Psoas muscle (tissue), 8 donors: Measurements from ENCODE around the gene KRTAP9-4. TPM values are rescaled to one million over a fixed set of nuclear protein-coding genes. Genes with fewer than 3 reads are reported as not detected.
"Not testable (repeated sequence)": the region's sequence is repeated elsewhere in the genome, so short reads cannot be mapped to it uniquely, and the experiment has no call there.

Source experiments
- ATAC-seq, 4 donors: fragments of 200-7000 bp; cut with Tn5 transposase; one replicate each; pipeline ENCODE4 v1.9.1; 2020; ENCODE audit warnings: moderate library complexity in 3 of 4, mild to moderate bottlenecking in 2 of 4
- DNase-seq, 2 donors: peaks; one replicate each; pipeline ENCODE4 v3.0.0-alpha.2; 2020
- H3K27ac ChIP-seq: fragments of 200-600 bp; one replicate; pipeline ENCODE4 v1.8.0; 2022
- H3K27me3 ChIP-seq, 3 donors: fragments of 200-600 bp in 1 of 3; one replicate each; pipeline versions ENCODE4 v1.6.1 to v1.8.0; 2013 to 2022; ENCODE audit warnings: low read length in 2 of 3, mild to moderate bottlenecking in 2 of 3, moderate library complexity in 1 of 3; ENCODE audit not compliant: insufficient read depth in 3 of 3
- H3K36me3 ChIP-seq, 2 donors: fragments of 200-600 bp in 1 of 2; one replicate each; pipeline versions ENCODE4 v1.6.1 to v1.8.0; 2013 to 2022; ENCODE audit warnings: low read depth in 1 of 2, mild to moderate bottlenecking in 1 of 2, moderate library complexity in 1 of 2; ENCODE audit not compliant: insufficient read depth in 1 of 2
- H3K4me1 ChIP-seq: fragments of 200-600 bp; one replicate; pipeline ENCODE4 v1.8.0; 2022
- H3K4me3 ChIP-seq: fragments of 200-600 bp; one replicate; pipeline ENCODE4 v1.8.0; 2022; ENCODE audit warnings: mild to moderate bottlenecking
- H3K9me3 ChIP-seq: fragments of 200-600 bp; one replicate; pipeline ENCODE4 v1.8.0; 2022
- CTCF ChIP-seq: fragments of 200-600 bp; IDR thresholded peaks from one replicate; pipeline ENCODE4 v1.8.0; 2022; ENCODE audit warnings: antibody characterized with exemption
- WGBS, 3 donors: extraction: QIAGEN DNeasy Blood & Tissue Kit; methylation state at CpG; one replicate each; pipeline versions ENCODE4 v1.1.6 to v1.1.7; 2013; 5-methylcytosine and 5-hydroxymethylcytosine counted together
- intact Hi-C, 2 donors: fragments of 100-400 bp; cut with DNase I; formaldehyde crosslinking; loops; one replicate each; pipeline versions ENCODE4 v1.11.0 to v1.14.2; 2022
- polyA plus RNA-seq, 3 donors: library from polyadenylated mRNA; stranded (reverse); fragments of 200-250 nt; gene quantifications; one replicate each; pipeline ENCODE4 v1.2.3, GENCODE V29; 2013
- total RNA-seq, 4 donors: library from RNA; stranded (reverse); fragmentation: NEBNext Ultra II Directional in 2 of 4; extraction: Animal tissue kit (Norgen Biotek cat#: 25700) in 2 of 4; gene quantifications; one replicate each; pipeline versions ENCODE4 v1.2.1 to v1.2.4, GENCODE V29; 2021 to 2023
- donor health status: healthy with polysubstance abuse.
- donor health status: DM: no; HTN: no; CAD: no; lungs with moderate emphysema.
- donor health status: Bipolar disorder and iron deficiency.
- donor health status: healthy.
- donor health status: DM: yes; HTN: yes; CAD: no.
- donor health status: DM: no; HTN: no; CAD: no.
- donor health status: DM: no; HTN: no; CAD: no.
- donor health status: DM: yes; HTN: yes; CAD: no.

The KRTAP9-4 gene
- total and polyA plus RNA-seq, 7 donors, result not detected

GRCh38 chr17:41226051-41226450 lies 23.4 kb upstream of the KRTAP9-4 start:
- intact Hi-C loops, result no loop called here
- Histone ChIP-seq H3K27me3 (peaks cover 0 to 6% (median 0%) of the 10 kb centered on the region in 3 donors), H3K9me3 (no peaks in the 10 kb centered on the region), H3K4me1 (no peaks in the 10 kb centered on the region), H3K4me3 (no peak overlapping the region), H3K27ac (no peak overlapping the region), H3K36me3 (no peaks in the 10 kb centered on the region)
- TF ChIP-seq CTCF, result no peak
- ATAC-seq (no peak), DNase-seq (no peak)
- 89 to 97% (median 92%) methylated on average over 6 of the region's 6 CpGs for WGBS, 3 donors

GRCh38 chr17:41226598-41227095 lies 22.8 kb upstream of the KRTAP9-4 start, which contains the start of gene KRTAP9-2:
Gene KRTAP9-2 (plus strand): TSS chr17:41226648. CDS start chr17:41226655, 7 bp downstream.
- ATAC-seq, intact Hi-C loops: not testable (repeated sequence)
- 45 to 85% (median 53%) methylated on average over 2 of the region's 4 CpGs for WGBS, 3 donors

GRCh38 chr17:41230094-41230493 lies 19.4 kb upstream of the KRTAP9-4 start:
- intact Hi-C loops, result no loop called here
- Histone ChIP-seq H3K4me1 (no peaks in the 10 kb centered on the region), H3K27me3 (peaks cover 0 to 11% (median 0%) of the 10 kb centered on the region in 3 donors), H3K9me3 (no peaks in the 10 kb centered on the region), H3K36me3 (no peaks in the 10 kb centered on the region), H3K4me3 (no peak overlapping the region), H3K27ac (no peak overlapping the region)
- TF ChIP-seq CTCF, result no peak
- ATAC-seq, result no peak
- DNase-seq, result no peak

More at GRCh38 chr17:41226598-41227095, 22.8 kb upstream of the KRTAP9-4 start, which contains the start of gene KRTAP9-2:
- H3K36me3 ChIP-seq, H3K27me3 ChIP-seq, H3K27ac ChIP-seq, DNase-seq, H3K4me3 ChIP-seq, H3K4me1 ChIP-seq, H3K9me3 ChIP-seq: not testable (repeated sequence)

GRCh38 chr17:41231731-41232130 lies 17.8 kb upstream of the KRTAP9-4 start:
- no peaks in the 10 kb centered on the region for H3K36me3 ChIP-seq
- DNase-seq (no peak), ATAC-seq (no peak)
- H3K4me1 ChIP-seq, result no peaks in the 10 kb centered on the region
- intact Hi-C loops, result no loop called here
- peaks cover 0 to 11% (median 0%) of the 10 kb centered on the region in 3 donors for H3K27me3 ChIP-seq
- H3K27ac ChIP-seq, result no peak overlapping the region
- no peak for TF ChIP-seq CTCF
- no peak overlapping the region for H3K4me3 ChIP-seq
- 81 to 84% (median 82%) methylated on average over 6 of the region's 6 CpGs for WGBS, 3 donors
- no peaks in the 10 kb centered on the region for H3K9me3 ChIP-seq

- H3K36me3 ChIP-seq, DNase-seq, H3K9me3 ChIP-seq, H3K27ac ChIP-seq, H3K4me1 ChIP-seq, ATAC-seq, intact Hi-C loops, H3K4me3 ChIP-seq: not testable (repeated sequence)
- H3K27me3 ChIP-seq, result peaks cover 0 to 11% (median 0%) of the 10 kb centered on the region in 3 donors
- 42 to 70% (median 43%) methylated on average over 1 of the region's 1 CpG for WGBS, 3 donors
Measured at GRCh38 chr17:41232399-41233105, 16.9 kb upstream of the KRTAP9-4 start, which contains the start of gene KRTAP9-3. Gene KRTAP9-3 (plus strand): TSS chr17:41232449. CDS start chr17:41232502, 53 bp downstream.

- WGBS, 3 donors, result 46 to 64% (median 47%) methylated on average over 4 of the region's 4 CpGs
- H3K9me3 ChIP-seq, H3K27me3 ChIP-seq, H3K27ac ChIP-seq, H3K36me3 ChIP-seq, DNase-seq, intact Hi-C loops, ATAC-seq, H3K4me3 ChIP-seq, H3K4me1 ChIP-seq: not testable (repeated sequence)
Measured at GRCh38 chr17:41237116-41237515, 12.4 kb upstream of the KRTAP9-4 start.

GRCh38 chr17:41237949-41238437 lies 11.5 kb upstream of the KRTAP9-4 start, which contains the start of gene KRTAP9-8:
Gene KRTAP9-8 (plus strand): TSS chr17:41237999. CDS start chr17:41238052, 53 bp downstream.
- DNase-seq, H3K4me3 ChIP-seq, H3K27ac ChIP-seq, H3K36me3 ChIP-seq, H3K9me3 ChIP-seq, H3K4me1 ChIP-seq, ATAC-seq, intact Hi-C loops, H3K27me3 ChIP-seq: not testable (repeated sequence)
- 13 to 32% (median 24%) methylated on average over 3 of the region's 3 CpGs for WGBS, 3 donors

GRCh38 chr17:41246995-41247787 lies 2.3 kb upstream of the KRTAP9-4 start:
- H3K4me3 ChIP-seq, H3K36me3 ChIP-seq, H3K9me3 ChIP-seq, H3K27me3 ChIP-seq, H3K4me1 ChIP-seq, H3K27ac ChIP-seq, DNase-seq, intact Hi-C loops, ATAC-seq: not testable (repeated sequence)
- 44 to 63% (median 55%) methylated on average over 2 of the region's 2 CpGs for WGBS, 3 donors
